Fibroblast of lung (primary cell): ENCODE measurements around the gene BRI3BP.
"Not testable (repeated sequence)": the region's sequence is repeated elsewhere in the genome, so short reads cannot be mapped to it uniquely, and the experiment has no call there.

Source experiments
- CTCF ChIP-seq, 2 donors: IDR thresholded peaks in 1 of 2; conservative IDR thresholded peaks in 1 of 2; 1 replicate in 1 of 2; 2 replicates in 1 of 2; pipeline ENCODE4 v1.5.1; 2011 to 2012; ENCODE audit warnings: low read length in 2 of 2, control low read depth in 1 of 2, inconsistent platforms in 1 of 2, low read depth in 1 of 2, mild to moderate bottlenecking in 1 of 2
- EZH2 ChIP-seq: IDR thresholded peaks from 2 replicates; pipeline ENCODE4 v1.5.1; 2012; ENCODE audit warnings: low read length, control low read depth, mild to moderate bottlenecking; ENCODE audit errors: missing control alignments

GRCh38 chr12:124986876-124987275 is 6.6 kb upstream of the BRI3BP start:
- TF ChIP-seq CTCF (conservative IDR thresholded peaks at IDR 0.05 in 1 of 2, IDR thresholded peaks at IDR 0.05 in 1 of 2; ENCODE audit: low read depth in 1 of 2, low read length in 2 of 2); EZH2: not testable (repeated sequence)
